HG02870 (cell line): ENCODE measurements around the gene NTRK3.

ENCODE experiments used
- ATAC-seq: cut with Tn5 transposase; IDR thresholded peaks from one replicate; pipeline ENCODE4 v1.9.1; 2021; ENCODE audit warnings: mild to moderate bottlenecking, moderate library complexity; ENCODE audit not compliant: unreplicated experiment

NTRK3 gene

GRCh38 chr15:88126695-88127431 is 129.7 kb downstream of the NTRK3 start:
- ATAC-seq, result no peak

- ATAC-seq, result no peak
These were observed 131.0 kb downstream of the NTRK3 start for GRCh38 chr15:88125576-88125975.

DNA sequence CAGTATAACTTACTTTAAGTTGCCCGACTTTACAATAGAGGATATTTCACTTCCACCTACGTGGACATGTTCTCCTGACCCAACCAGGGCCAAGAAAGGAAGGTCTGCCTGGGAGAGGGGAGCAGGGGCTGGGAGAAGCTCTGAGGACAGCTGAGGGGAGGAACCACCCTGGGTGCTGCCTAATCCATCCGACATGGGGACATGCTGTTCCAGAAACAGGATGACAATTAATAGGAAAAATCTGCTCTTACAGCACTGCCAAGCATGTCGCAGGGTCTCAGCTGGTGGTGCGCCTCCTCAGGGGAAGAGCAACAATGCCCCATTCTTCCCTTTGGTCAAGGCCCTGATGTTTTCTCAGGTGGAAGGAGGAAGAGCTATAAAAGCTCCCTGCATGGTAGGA is 132.3 kb downstream of the NTRK3 start:
- ATAC-seq, result no peak

GRCh38 chr15:88121968-88122530 is 134.5 kb downstream of the NTRK3 start:
- no peak for ATAC-seq

- no peak for ATAC-seq
These were observed 136.5 kb downstream of the NTRK3 start for GRCh38 chr15:88120026-88120425.

GRCh38 chr15:88118741-88119140 is 137.8 kb downstream of the NTRK3 start:
- ATAC-seq, result no peak

- ATAC-seq, result no peak
These were observed 138.5 kb downstream of the NTRK3 start for GRCh38 chr15:88118035-88118434.

GRCh38 chr15:88115486-88116152 is 140.9 kb downstream of the NTRK3 start:
- no peak for ATAC-seq

DNA sequence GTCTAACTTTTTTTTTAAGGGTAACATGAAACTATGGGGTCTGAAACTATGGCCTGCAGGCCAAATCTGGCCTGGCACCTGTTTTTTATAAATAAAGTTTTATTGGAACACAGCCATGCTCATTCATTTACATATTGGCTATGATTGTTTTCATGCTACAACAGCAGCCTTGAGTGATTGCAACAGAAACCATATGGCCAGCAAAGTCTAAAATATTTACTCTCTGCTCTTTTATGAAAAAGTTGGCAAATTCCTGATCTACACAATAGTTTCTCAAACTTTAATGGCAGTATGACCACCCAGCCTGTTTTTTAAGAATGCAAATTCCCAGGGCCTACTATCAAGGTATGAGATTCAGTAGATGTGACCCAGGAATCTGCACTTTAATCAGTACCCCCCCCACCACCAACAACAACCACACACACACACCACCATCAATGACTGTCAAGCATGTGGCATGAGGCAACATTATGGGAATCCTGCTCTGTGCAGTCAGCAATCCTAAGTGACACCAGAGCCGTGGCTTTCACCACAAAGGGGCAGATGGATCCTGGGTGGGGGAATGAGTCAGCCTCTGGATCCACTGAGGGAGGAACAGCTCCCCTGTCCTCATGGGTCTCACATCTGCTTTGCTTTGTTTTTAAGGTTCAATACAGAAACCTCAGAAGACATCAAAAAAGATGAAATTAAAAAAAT is 142.8 kb downstream of the NTRK3 start:
- ATAC-seq, result no peak

DNA sequence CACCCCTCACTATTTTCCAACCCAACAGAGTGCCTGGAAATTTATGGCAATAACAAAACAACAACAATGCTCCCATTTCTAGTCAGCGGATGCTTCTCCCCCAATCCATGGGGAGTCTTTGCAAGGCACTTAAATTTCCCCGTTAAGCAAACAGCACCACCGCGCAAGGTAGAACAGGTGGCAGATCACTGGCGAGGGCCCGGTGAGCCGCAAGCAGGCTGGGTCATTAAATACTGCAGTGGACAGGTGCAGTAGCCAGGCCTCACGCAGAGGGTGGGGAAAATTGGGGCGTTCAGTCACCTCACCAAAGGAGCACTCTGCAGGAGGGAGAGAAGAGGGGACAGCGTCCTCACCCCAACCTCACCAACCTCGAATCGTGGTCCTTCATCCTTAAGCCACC is 147.5 kb downstream of the NTRK3 start:
- ATAC-seq, result no peak

- ATAC-seq, result no peak
These were observed 148.1 kb downstream of the NTRK3 start for GRCh38 chr15:88108477-88108876.

DNA sequence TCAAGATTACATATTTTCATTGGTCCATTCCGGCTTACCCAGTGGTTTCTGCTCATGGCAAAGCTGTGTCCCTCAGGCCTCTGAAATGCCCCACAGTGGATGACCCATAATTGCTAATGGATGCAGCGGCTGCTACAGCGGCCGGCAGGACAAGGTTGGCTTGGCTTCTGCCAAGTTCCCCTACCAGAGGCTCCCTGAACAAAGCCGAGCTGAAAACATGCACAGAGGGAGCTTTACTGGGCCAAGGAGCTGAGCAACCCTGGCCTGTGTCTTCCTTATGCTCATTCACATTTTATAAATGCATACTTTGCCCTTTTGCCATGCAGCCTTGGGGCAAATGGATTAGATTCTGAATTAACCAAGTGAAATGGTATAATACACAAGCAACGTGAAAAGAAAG is 150.5 kb downstream of the NTRK3 start:
- no peak for ATAC-seq

DNA sequence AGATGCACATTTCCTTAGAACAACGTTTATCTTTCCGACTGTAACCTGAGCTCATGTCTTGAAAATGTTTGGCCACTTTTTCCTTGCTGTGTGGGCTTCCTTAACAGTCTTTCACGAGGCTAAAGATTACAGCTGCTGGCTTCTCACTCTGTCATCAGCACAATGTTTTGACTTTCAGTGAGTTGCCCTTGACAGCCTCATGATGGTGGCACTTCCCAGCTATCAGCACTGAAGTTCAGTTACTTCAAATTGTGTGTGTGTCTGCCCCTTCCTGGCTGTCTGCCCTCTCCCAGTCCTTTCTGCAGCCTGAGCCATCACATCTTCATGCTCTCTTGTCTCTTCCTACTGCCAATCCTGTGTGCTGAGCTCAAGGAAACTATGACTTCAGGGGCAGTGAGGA is 152.2 kb downstream of the NTRK3 start:
- no peak for ATAC-seq

DNA sequence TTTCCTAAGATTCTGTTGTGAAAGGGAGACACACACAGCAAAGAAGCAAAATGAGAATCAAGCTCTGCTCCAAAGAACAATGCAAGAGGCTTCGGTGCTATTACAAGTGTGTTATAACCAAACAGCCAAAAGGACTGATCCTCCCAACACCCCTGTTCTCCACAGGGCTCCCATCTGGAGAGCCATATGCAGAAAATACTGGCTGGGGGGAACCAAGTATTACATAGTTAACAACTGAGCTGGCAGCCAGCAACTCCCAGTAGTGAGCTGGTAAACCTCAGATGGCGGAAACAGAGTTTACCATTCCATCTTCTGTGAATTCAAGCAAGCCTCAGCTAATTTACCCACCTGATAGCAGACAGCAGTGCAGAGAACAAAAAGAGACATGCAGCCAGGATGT is 156.4 kb downstream of the NTRK3 start:
- no peak for ATAC-seq

DNA sequence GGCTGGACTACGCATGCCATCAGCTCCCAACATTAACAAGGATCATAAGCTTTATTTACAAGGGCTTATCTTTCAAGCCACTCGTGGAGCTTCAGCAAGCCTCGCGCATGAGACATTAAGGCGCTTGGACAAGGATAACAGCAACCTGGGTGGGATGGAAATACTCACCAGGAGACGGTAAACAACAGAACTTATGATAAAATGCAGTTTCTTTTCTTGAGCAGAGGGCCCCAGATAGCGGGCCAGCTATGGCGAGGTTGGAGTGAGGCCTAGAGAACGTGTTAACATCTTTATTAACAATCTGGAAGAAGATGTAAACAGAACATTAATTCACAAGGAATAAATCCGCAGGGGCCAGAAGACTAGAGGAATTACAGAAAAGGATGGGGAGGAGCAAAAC is 158.2 kb downstream of the NTRK3 start:
- ATAC-seq, result no peak

DNA sequence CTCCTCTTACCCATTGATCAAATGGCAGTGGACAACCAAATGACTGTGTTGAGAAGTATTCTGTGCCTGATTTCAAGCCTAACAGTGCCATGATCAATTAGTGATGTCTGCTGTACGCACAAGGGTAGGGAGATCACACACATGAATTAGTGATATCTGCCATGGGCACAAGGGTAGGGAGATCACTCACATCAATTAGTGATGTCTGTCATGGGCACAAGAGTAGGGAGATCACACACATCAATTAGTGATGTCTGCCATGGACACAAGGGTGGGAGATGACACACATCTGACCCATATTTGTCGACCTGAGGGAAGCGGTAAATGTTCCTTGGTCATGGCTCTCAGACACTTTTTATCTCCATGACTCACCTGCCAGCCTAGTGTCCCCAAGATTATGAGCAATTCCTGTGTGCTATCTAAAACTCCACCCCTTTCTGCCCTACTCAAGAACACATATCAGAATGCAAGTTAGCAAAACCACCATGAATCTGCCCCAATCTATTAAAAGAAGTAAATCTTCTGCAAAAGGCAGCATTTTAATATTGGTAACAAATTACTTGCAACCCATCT is 165.0 kb downstream of the NTRK3 start:
- ATAC-seq, result no peak

DNA sequence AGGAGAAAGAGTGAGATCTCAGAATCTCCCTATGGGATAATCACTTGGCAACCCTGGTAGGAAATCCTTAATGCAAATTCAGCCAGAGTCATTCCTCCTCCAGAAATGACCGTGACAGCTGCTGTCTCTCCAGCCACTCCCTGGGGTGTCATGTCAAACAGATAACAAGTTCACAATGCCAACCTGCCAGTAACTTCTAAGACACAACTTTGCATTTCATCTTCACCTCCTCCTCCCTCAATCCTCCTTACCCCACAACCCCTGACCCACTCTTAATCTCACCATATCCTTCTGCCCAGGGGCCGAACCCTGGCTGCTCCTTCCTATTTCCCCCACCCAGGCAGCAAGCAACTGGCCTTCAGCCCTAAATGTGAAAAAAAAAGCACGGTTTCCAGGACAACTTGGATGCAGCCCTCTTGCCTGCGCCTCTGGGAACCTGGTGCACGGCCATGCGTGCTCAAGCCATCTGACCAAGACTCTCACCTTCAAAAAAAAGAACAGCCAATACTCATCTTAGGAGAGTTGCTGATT is 166.0 kb downstream of the NTRK3 start:
- no peak for ATAC-seq

DNA sequence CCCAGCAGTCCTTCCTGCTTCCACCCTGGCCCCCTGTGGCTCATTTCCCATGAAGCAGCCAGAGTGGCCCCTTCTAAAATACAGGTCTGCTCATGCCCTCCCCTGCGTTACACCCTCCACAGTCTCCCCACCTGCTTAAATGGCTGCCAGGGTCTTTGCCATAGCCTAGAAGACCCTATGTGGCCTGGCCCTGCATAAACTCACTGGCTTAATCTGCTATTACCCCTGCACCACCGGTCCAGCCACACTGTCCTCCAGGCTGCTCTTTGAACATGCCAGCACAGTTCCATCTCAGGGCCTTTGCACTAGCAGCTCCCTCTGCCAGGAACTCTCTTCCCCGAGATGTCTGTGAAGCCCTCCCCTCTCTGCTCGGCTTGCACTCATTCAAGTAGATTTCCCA is 166.8 kb downstream of the NTRK3 start:
- ATAC-seq, result no peak

DNA sequence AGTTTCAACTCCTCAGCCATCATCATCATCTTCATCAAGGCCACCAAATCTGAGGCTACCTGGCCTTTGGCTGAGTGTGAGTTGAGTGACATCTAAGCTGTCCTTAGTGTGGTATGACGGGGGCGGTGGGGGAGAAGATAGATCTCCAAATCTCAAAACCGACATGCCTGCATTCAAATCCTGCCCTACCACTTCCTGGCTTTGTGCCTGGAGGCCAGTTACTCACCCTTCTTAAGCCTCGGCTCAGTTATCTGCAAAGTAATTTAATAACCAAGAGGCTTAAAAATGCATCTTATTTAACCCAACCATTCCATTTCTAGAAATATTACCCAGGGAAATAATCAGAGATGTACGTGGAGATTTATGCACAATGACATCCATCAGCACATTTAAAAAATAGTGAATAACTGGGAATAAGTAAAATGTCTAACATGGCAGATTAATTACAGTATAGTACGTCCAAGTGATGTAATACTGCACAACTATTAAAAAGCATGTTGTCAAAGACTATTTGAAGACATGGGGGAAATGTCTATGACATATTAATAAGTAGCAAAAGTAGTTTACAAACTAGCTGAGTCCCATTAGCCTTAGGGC is 167.4 kb downstream of the NTRK3 start:
- no peak for ATAC-seq

- no peak for ATAC-seq
These were observed 172.5 kb downstream of the NTRK3 start for GRCh38 chr15:88083811-88084760.
